IPS-18c (cell line): Measurements from ENCODE around the gene ROBO3.
A peak's percentile ranks its signal among the peaks of the same experiment; 100 is the strongest.

Experiments
- H3K4me3 ChIP-seq: 2 replicates; pipeline ENCODE4 v1.7.0; 2013; ENCODE audit warnings: low read depth, mild to moderate bottlenecking, low read length, moderate library complexity; ENCODE audit not compliant: insufficient read depth
- H3K9me3 ChIP-seq: one replicate; pipeline ENCODE4 v1.6.1; 2013; ENCODE audit warnings: mild to moderate bottlenecking, low read length, moderate library complexity; ENCODE audit not compliant: control insufficient read depth, insufficient read depth

The ROBO3 gene

DNA sequence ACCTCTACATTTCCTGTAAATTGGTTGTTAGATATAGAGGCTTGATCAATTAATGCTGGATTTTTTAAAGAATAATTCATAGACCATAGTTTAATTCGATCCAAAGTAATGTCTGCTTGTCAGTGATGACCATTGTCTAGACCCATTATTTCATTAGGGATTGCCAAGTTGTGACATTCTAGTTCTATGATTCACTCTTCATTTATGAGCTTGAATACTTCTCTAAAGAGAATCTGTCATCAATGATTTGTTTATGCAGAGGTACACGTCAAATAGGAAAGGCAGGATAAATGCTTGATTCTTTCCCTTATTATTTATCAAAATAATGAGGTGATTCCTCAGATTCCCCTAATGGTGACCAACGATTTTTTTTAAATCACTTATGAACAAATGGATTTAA, 24.0 kb upstream of the ROBO3 start:
- H3K4me3 ChIP-seq, result no peak overlapping the region
- no peaks in the 10 kb centered on the region for H3K9me3 ChIP-seq

DNA sequence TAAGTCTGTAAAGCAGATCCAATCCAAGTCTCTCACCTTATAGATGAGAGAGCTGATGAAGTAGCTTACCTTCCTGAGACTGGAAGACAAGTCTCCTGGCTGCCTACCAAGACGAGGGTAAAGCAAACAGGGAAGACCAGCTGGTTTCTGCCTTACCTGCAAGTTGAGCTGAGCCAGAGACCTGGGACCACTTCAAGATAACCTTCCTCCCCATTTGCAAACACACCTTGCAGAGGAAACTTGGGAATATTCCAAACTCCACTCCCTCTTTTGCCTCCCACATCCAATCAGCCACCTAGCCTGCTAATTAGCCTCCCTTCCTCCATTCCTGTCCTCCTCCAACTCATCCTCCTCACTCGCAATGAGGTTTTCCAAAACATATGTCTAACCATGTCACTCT, 23.4 kb upstream of the ROBO3 start:
- H3K9me3 ChIP-seq, result no peaks in the 10 kb centered on the region
- H3K4me3 ChIP-seq, result peak overlapping the region; percentile 20; the same call in 1 of the 2 replicates

DNA sequence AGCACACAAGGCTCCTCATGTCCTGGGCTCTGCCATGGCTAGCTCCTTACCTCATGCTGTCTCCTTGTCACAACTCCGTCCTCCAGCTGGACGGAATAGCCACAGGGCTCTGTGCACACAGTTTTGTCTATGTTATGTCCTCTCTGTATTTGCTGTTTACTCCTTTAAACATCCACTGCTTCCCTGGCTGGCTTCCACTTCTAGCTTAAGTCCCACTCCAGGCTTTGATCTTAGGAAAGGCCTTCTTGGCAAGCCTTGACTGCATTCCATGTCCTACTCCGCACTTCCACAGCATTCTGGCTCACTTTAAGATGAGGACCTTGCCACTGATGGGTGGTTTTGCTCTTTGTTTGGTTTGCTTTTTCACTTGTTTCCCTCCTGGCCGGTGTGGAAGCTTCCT, 22.9 kb upstream of the ROBO3 start:
- H3K4me3 ChIP-seq, result no peak overlapping the region
- H3K9me3 ChIP-seq, result no peaks in the 10 kb centered on the region

DNA sequence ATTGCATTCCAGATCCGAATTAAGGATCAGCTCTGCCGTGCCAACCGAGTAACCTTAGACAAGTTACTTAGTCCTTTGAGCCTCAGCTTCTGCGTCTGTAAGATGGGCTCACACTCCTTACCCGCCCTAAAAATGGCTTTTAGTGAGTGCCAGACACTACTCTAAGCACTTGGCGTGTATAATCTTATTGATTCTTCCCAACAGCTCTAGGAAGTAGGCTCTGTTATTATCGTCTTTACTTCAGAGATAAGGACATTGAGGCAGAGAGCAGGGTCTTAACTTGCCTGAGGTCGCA, 21.7 kb upstream of the ROBO3 start:
- Histone ChIP-seq H3K9me3 (no peaks in the 10 kb centered on the region), H3K4me3 (peak overlapping the region; percentile 38; the same call in 1 of the 2 replicates)

DNA sequence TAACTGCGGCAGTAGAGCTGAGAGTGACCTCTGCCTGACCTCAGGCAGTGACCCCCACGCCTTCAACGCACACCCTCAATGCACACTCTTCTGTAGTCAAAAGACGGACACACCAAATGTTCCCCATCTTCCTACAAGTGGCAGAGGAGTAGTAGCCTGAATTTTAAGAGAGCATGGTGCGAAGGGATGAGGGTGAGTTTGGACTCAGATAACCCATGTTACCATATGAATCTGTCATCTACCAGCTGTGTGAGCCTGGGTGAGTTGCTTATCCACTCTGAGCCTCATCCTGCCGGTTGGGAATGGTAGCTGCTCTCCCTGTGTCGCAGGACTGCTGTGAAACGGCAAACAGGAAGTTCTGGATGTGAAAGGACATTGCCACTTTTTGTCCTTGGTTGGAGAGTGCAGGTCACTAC, 20.6 kb upstream of the ROBO3 start:
- Histone ChIP-seq H3K4me3 (no peak overlapping the region), H3K9me3 (no peaks in the 10 kb centered on the region)

DNA sequence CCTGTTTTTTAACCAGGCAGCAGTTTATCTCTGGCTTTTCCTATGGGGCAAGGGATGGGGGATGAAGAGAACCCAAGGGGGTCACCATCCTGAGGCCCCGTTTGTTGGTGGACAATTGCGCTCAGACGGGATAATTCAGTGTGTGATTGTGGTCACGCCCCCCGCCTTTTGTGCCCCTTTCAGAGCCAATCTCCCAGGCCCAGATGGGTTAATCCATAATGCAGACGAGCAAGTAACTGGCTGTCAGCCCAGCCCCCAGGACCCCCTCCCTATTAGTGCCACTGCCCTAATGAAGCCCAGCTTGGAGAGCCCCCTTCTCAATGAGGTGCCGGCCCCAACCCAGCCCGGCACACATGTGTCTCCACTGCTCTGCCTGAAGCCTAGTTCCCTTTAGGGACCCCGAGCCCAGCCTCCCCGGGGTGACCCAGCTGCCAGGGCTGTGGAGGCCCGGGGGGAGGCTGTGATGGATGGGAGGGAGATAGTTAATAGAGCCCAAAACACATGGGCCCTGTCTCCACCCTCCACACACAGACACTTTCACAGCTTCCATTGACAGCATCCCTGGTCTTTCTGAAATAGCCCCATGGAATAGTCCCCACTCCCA, 19.1 kb upstream of the ROBO3 start:
- H3K4me3 ChIP-seq, result no peak overlapping the region

DNA sequence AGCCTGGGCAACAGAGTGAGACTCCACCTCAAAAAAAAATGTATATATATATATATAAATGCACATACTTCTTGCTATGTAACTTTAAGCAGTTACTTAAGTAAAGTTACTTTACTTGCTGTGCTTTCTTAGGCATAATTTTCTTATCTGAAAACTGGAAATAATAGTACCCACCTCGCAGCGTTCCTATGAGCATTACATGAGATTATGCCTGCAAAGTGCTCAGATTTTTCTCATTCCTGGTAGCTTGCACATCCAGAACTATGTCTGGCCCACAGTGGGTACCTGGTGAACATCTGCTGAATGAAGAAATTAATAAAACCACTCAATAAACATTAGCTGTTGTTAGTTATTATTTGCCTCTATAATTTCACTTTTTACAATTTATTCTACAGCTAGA, 6.1 kb upstream of the ROBO3 start:
- H3K9me3 ChIP-seq, result peaks cover 2% of the 10 kb centered on the region
- no peak overlapping the region for H3K4me3 ChIP-seq

More for the DNA sequence above, 19.1 kb upstream of the ROBO3 start:
- no peaks in the 10 kb centered on the region for H3K9me3 ChIP-seq

DNA sequence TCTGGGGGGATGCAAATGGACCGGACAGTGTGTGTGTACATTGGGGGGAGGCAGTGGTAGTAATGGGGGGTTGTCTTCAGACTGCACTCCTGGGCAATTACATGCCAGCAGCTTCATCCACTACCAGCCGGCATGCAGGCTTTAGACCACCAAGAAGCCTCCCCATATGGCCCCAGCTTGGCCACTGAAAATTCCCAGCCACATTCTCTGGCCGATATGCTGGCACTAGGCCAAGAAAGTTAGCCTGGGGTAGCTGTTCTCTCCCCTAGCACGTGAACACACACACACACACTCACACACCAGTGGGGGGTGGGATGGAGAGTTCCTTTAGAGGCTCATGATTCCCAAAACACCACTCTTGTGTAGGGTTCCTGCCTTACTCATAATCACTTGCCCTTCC, 3.6 kb upstream of the ROBO3 start:
- peaks cover 2% of the 10 kb centered on the region for H3K9me3 ChIP-seq

DNA sequence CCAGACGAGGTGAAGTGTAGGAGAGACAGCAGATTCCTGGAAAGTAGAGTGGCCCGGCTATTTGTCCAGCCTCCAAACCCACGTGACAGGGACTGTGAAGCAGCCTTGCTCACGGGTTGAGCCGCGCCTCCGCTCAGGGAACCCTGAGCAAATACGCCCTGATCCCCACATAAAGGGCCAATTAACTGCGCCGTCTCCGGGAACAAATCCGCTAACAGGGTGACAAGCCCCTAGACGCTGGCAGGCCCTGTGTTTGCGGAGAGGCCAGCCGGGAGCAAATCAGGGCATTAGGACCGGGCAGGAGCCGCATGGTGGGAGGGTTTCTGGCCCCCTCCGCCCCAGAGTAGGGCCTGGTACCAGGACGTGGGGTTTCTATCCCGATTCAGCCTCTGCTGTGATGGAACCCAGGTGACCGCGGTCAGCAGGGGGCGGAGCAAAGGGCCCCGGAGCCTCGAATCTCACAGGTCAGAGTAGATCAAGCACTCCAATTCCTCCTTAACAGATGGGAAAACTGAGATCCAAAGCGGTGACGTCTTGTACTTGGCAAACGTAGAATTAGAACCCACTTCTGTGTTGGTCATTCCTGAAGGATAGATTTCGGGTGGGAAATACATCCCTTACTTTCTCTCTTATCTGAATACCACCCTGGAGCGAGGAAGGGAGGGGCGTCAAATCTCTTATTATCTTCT, 2.0 kb upstream of the ROBO3 start:
- Histone ChIP-seq H3K9me3 (peaks cover 4% of the 10 kb centered on the region), H3K4me3 (peak overlapping the region; percentile 38)

More for the DNA sequence above, 3.6 kb upstream of the ROBO3 start:
- H3K4me3 ChIP-seq, result no peak overlapping the region

DNA sequence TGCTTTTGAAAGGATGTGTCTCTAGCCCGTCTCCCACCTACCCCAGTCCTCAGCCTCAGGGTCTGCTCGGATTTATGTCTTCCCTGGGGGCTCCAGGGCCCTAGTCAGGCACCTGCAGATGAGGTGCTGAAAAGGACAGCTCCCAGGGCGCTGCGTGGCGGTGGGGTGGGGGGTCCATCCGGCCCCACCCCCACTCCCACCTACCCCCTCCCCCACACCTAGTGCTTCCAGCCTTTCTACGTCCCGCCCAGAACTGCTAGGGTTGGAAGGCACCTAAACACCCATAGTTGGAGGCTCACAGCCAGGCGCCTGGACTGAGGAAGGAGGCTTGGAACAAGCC, 1.4 kb upstream of the ROBO3 start:
- Histone ChIP-seq H3K9me3 (peaks cover 4% of the 10 kb centered on the region), H3K4me3 (peak overlapping the region; percentile 38; the same call in 1 of the 2 replicates)

DNA sequence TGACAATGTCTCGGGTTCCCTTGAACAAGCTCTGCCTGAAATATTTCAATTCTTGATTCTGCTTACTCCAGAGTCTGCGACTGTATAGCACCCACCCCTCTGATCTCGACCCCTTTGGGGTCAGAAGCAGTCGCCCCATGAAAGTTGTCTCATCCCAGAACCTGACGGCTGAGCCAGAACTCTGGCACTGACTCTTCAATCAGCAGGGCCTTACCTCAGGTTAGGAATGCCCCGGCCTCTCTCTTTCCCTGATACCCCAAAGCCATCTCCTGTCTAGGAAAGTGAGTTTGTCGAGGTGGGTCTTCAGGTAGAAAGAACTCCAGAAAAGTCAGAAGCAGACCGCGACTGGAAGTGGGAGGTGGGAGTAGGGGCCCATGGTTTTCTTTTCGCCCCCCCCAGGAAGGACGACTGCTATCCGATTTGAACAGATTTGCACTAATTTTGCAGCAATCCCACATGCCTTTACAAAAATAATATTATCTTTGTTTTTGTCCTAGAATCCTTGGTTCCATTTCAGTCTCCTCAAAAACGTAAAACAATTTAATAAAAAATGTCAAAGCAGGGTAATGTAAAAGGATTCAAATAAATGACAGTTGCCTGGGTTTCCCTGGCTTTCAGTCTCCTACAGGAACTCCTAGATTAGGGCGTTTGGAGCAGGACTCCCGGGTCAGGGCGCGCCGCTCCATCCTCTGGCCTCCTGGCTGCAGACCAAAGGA, 898 bp upstream of the ROBO3 start:
- H3K4me3 ChIP-seq, result 0 out of 2 replicates have a peak overlapping the region, but pooled peaks have one; percentile 1
- H3K9me3 ChIP-seq, result peaks cover 4% of the 10 kb centered on the region

DNA sequence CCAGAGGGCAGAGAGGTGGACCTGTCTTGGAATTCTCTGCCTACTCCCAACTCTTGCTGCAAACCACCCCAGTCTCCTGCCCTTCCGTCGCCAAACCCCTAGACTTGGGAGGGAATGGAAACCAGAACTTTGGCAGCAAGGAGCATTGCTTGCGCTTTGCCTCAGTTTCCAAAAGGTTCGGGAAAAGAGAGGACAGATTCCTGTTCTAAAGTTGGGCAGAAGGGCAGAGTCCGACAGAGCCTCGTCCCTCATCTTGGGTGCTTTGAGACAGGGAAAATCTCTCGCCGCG, 396 bp upstream of the ROBO3 start:
- Histone ChIP-seq H3K9me3 (peaks cover 4% of the 10 kb centered on the region), H3K4me3 (0 out of 2 replicates have a peak overlapping the region, but pooled peaks have one; percentile 1)

DNA sequence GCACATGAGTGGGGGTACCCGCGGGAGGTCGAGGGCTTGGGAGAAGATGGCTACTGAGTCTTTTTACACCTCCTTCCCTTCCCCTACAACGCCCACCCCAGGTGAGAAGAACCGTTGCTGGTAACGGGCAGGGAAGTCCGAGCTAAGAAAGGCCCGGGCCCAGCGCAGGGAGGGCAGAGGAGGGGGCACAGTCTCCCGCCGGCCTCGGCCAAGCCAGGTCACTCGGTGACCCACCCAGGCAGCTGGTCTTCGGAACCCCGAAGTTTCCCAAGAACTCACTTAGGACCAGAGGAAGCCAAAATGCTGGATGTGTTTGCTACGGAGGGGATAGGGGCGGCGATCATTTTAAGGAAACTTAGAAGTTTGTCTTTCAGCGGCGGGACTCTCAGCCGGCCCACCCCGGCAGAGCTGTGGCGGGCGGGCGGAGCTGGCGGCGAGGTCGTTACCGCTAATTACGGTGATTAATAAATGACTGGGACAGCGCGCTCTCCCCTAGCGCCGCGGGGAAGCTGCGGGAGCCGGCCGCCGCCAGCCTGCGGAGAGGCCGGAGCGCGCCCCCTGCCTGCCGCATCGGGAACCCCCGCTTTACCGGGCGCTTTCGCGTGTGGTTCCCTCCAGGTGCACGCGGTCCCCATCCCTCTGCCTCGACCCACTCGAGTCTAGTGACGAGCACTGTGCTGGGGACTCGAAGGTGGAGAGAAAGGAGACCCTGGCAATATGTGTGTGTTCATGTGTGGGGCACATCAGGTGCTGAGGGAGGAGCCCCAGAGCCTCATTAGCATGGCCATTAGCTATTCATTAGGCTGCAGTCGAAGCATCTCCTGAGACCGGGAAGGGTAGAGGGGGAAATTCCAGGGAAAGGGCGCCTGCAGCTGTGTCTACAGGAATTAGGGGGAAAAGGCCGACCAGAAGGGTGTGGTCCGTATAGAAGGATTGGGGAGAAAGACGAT, 945 bp downstream of the ROBO3 start:
- Histone ChIP-seq H3K9me3 (peaks cover 2% of the 10 kb centered on the region), H3K4me3 (peak overlapping the region; percentile 46; the same call in 1 of the 2 replicates)

DNA sequence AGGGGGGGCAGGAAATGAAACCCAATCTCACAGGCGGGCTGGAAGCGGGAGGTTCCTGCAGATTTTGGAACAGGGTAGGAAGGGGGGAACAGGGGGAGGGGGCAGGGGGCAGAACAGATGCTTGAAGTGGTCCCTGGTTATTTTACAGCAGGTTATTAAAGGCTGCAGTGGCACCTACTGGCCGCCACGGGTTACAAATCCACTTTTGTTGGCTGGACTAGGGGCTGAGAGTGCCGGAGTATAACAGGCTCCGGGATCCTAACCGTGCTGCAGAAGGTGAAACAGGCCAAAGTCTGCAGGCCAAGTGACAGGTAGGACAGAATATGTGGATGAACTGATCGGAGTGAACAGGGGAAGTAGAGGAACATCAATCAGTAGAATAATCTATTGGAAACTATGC, 2.5 kb downstream of the ROBO3 start:
- Histone ChIP-seq H3K4me3 (no peak overlapping the region), H3K9me3 (peaks cover 2% of the 10 kb centered on the region)

DNA sequence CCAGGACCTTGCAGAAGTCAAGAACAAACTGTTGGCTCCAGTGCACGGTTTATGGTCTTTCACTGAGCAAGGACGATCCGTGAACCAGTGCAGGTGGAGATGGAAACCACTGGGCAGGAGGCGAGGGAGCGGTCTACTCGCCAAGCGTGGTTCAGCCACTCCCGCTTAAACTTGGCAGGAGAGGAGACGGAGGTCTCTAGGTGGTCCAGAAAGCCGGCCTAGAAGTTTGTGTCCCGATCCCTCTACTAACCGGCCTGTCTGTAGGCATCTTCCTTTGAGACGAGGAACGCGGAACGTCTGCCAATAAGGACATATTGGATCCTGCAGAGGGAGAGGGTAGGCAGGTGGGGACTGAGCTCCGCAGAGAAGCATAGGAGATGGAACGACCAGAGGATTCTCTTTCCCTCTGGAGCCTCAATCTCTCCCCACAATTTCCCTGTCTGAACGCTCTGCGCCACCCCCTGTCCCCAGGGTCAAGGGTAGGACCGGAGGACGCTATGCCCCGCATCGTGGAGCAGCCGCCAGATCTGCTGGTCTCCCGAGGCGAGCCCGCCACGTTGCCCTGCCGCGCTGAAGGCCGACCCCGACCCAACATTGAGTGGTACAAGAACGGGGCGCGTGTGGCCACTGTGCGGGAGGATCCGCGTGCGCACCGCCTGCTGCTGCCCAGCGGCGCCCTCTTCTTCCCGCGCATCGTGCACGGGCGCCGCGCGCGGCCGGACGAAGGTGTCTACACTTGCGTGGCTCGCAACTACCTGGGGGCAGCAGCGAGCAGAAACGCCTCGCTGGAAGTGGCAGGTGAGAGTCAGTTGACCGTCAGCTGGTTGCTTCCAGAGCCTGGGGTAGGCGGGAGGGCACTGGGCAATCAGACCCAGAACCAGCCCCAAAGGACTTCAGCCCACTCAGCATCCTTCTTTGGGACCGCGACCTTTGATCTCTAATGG, 3.4 kb downstream of the ROBO3 start:
- Histone ChIP-seq H3K9me3 (peaks cover 2% of the 10 kb centered on the region), H3K4me3 (0 out of 2 replicates have a peak overlapping the region, but pooled peaks have one; percentile 20)

DNA sequence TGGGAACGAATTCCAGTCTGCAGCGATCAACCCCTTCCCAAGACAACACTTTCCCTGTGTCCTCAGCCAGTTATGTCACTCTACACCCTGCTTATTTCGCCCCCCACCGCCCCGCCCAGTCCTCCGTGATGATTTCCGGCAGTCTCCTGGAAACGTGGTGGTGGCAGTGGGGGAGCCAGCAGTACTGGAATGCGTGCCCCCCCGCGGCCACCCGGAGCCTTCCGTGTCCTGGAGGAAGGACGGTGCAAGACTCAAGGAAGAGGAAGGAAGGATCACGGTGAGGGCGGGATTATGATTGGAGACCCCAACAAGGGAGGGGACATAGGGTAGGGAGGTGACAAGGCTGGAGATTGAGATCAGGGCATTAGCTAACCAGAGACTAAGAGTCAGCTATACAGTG, 4.1 kb downstream of the ROBO3 start:
- Histone ChIP-seq H3K4me3 (no peak overlapping the region; the same call in 1 of the 2 replicates), H3K9me3 (peaks cover 2% of the 10 kb centered on the region)
